PC-3 (cell line): ENCODE measurements around the gene CD300LB. TPM values are rescaled to one million over a fixed set of nuclear protein-coding genes. Genes with fewer than 3 reads are reported as not detected.
A peak's percentile ranks its signal among the peaks of the same experiment; 100 is the strongest.
"Not testable (repeated sequence)": the region's sequence is repeated elsewhere in the genome, so short reads cannot be mapped to it uniquely, and the experiment has no call there.

ENCODE experiments used
- ATAC-seq: fragments of 200-7000 bp; cut with Tn5 transposase; 2 replicates; pipeline ENCODE4 v1.9.1; 2020; ENCODE audit warnings: mild to moderate bottlenecking, moderate library complexity
- BruUV-seq: library from RNA; stranded (reverse); fragments of 400-500 nt; replicated peaks from 2 replicates; lab custom pipeline; 2021; lab: Mats Ljungman, UMichigan
- CTCF ChIA-PET: fragments of 300-600 bp; sonication (Branson Sonifier 250); formaldehyde crosslinking; loops from one replicate; lab custom pipeline; 2022; ENCODE audit warnings: antibody characterized with exemption; lab: Charles Lee
- POLR2A ChIA-PET: fragments of 300-600 bp; sonication (Branson Sonifier 250); formaldehyde crosslinking; loops from one replicate; lab custom pipeline; 2022; ENCODE audit warnings: antibody characterized with exemption; ENCODE audit not compliant: unreplicated experiment; lab: Charles Lee
- DNase-seq: peaks from one replicate; pipeline ENCODE4 v3.0.0-alpha.2; 2015
- H2AFZ ChIP-seq: fragments of 300-600 bp; sonication (generic); 2 replicates; pipeline ENCODE4 v1.6.0; 2016; ENCODE audit warnings: antibody characterized with exemption, low read length
- H3F3A ChIP-seq: fragments of 300-600 bp; sonication (generic); one replicate; pipeline ENCODE4 v1.6.0; 2017; ENCODE audit warnings: antibody characterized with exemption, low read length, control low read depth, mild to moderate bottlenecking; ENCODE audit not compliant: unreplicated experiment
- H3K27ac ChIP-seq: fragments of 300-600 bp; sonication (generic); 2 replicates; pipeline ENCODE4 v1.5.1; 2016; ENCODE audit warnings: mild to moderate bottlenecking, low read length
- H3K27me3 ChIP-seq: fragments of 300-600 bp; sonication (generic); 2 replicates; pipeline ENCODE4 v1.6.1; 2016; ENCODE audit warnings: low read length, mixed read lengths
- H3K36me3 ChIP-seq: fragments of 300-600 bp; sonication (generic); 2 replicates; pipeline ENCODE4 v1.6.1; 2016; ENCODE audit warnings: low read depth, mixed run types, low read length, mixed read lengths
- H3K4me1 ChIP-seq: fragments of 300-600 bp; sonication (generic); 2 replicates; pipeline ENCODE4 v1.5.1; 2016; ENCODE audit warnings: low read length; ENCODE audit not compliant: insufficient read depth
- H3K4me2 ChIP-seq: fragments of 300-600 bp; sonication (generic); 2 replicates; pipeline ENCODE4 v1.6.0; 2016; ENCODE audit warnings: low read length
- H3K4me3 ChIP-seq: fragments of 300-600 bp; sonication (generic); 2 replicates; pipeline ENCODE4 v1.5.1; 2016; ENCODE audit warnings: mild to moderate bottlenecking, low read length, mixed read lengths
- H3K79me2 ChIP-seq: fragments of 300-600 bp; sonication (generic); 2 replicates; pipeline ENCODE4 v1.6.1; 2017; ENCODE audit warnings: low read length, mixed read lengths
- H3K9ac ChIP-seq: fragments of 300-600 bp; sonication (generic); 2 replicates; pipeline ENCODE4 v1.6.0; 2016; ENCODE audit warnings: mild to moderate bottlenecking, low read length
- H3K9me2 ChIP-seq: fragments of 300-600 bp; sonication (generic); replicated peaks from 2 replicates; pipeline ENCODE4 v1.6.1; 2016; ENCODE audit warnings: mixed run types, low read length, mixed read lengths
- H3K9me3 ChIP-seq: fragments of 300-600 bp; sonication (generic); 2 replicates; pipeline ENCODE4 v1.6.1; 2016; ENCODE audit warnings: low read length, mixed read lengths
- H4K20me1 ChIP-seq: fragments of 300-600 bp; sonication (generic); 2 replicates; pipeline ENCODE4 v1.6.1; 2016; ENCODE audit warnings: low read length, mixed read lengths
- CTCF ChIP-seq: fragments of 300-600 bp; sonication (generic); conservative IDR thresholded peaks from 2 replicates; pipeline ENCODE4 v1.5.1; 2017; ENCODE audit warnings: antibody characterized with exemption, low read depth, mild to moderate bottlenecking, low read length
- EZH2 ChIP-seq: fragments of 300-600 bp; sonication (generic); IDR thresholded peaks from one replicate; pipeline ENCODE4 v1.6.1; 2017; ENCODE audit warnings: antibody characterized with exemption, mild to moderate bottlenecking, low read length; ENCODE audit not compliant: unreplicated experiment
- EZH2phosphoT487 ChIP-seq: fragments of 300-600 bp; sonication (generic); IDR thresholded peaks from 2 replicates; pipeline ENCODE4 v1.6.1; 2018; ENCODE audit warnings: mild to moderate bottlenecking, antibody characterized with exemption, low read length, borderline replicate concordance
- intact Hi-C: fragments of 100-400 bp; cut with micrococcal nuclease; formaldehyde crosslinking; loops from 2 replicates; pipeline ENCODE4 v1.9.0; 2023
- total RNA-seq: library from RNA; depleted of rRNA; stranded (reverse); fragments of >200 nt; gene quantifications from 2 replicates; pipeline ENCODE4 v1.2.3, GENCODE V29; 2014

Gene CD300LB
- total RNA-seq, 1 experiment from 2014 or later, result not detected

- ChIA-PET CTCF (no interaction called here), POLR2A (no interaction called here)
- no peak overlapping the region for H3K9ac ChIP-seq
- H3K27me3 ChIP-seq, result peaks cover 46% of the 10 kb centered on the region
- H3K4me1 ChIP-seq, result no peaks in the 10 kb centered on the region; the same call in 1 of the 2 replicates
- H4K20me1 ChIP-seq, result no peaks in the 10 kb centered on the region
- intact Hi-C loops, result no loop called here
- no peak overlapping the region for H3K4me3 ChIP-seq
- H3K27ac ChIP-seq, result no peak overlapping the region
- no peaks in the 10 kb centered on the region for H3K9me2 ChIP-seq
- peak; percentile 42; the same call in 1 of the 2 replicates for ATAC-seq
- no peaks in the 10 kb centered on the region for H3K79me2 ChIP-seq
- no peaks in the 10 kb centered on the region for H3K9me3 ChIP-seq
- DNase-seq, result peak; percentile 66
- no peaks in the 10 kb centered on the region for H3K36me3 ChIP-seq
- no TSS peak for BruUV-seq
- no peak for TF ChIP-seq CTCF
- TF ChIP-seq EZH2phosphoT487, result no peak
- TF ChIP-seq EZH2, result no peak
- no peak overlapping the region for H3K4me2 ChIP-seq
- no peak overlapping the region for H2AFZ ChIP-seq
- no peaks in the 10 kb centered on the region for H3F3A ChIP-seq
Measured at GRCh38 chr17:74520790-74521480, 10.3 kb downstream of the CD300LB start.

GRCh38 chr17:74520016-74520434, 11.2 kb downstream of the CD300LB start:
- CTCF ChIA-PET, result no interaction called here
- no peaks in the 10 kb centered on the region for H3K9me3 ChIP-seq

GRCh38 chr17:74518413-74518981, 12.8 kb downstream of the CD300LB start:
- H4K20me1 ChIP-seq, H3K4me1 ChIP-seq, H3F3A ChIP-seq, H3K27ac ChIP-seq, H3K4me2 ChIP-seq, H3K9me2 ChIP-seq, H3K36me3 ChIP-seq, intact Hi-C loops, CTCF ChIA-PET, H2AFZ ChIP-seq, H3K79me2 ChIP-seq, BruUV-seq, H3K9me3 ChIP-seq, H3K9ac ChIP-seq, POLR2A ChIA-PET, ATAC-seq, H3K4me3 ChIP-seq, DNase-seq: not testable (repeated sequence)
- peaks cover 22% of the 10 kb centered on the region for H3K27me3 ChIP-seq

More at GRCh38 chr17:74520016-74520434, 11.2 kb downstream of the CD300LB start:
- Histone ChIP-seq H3K4me2 (no peak overlapping the region), H4K20me1 (no peaks in the 10 kb centered on the region), H3K4me1 (no peaks in the 10 kb centered on the region; the same call in 1 of the 2 replicates), H3K27me3 (peaks cover 37% of the 10 kb centered on the region), H2AFZ (no peak overlapping the region), H3K27ac (no peak overlapping the region), H3K4me3 (no peak overlapping the region), H3K9ac (no peak overlapping the region), H3K36me3 (no peaks in the 10 kb centered on the region), H3F3A (no peaks in the 10 kb centered on the region), H3K9me2 (no peaks in the 10 kb centered on the region), H3K79me2 (no peaks in the 10 kb centered on the region)
- DNase-seq (no peak), ATAC-seq (no peak)
- TF ChIP-seq CTCF, result no peak
- no peak for TF ChIP-seq EZH2
- no peak for TF ChIP-seq EZH2phosphoT487
- intact Hi-C loops, result no loop called here
- POLR2A ChIA-PET, result no interaction called here
- BruUV-seq, result no TSS peak
